Measurements from ENCODE around the gene AP1M1.
"Not testable (repeated sequence)": the region's sequence is repeated elsewhere in the genome, so short reads cannot be mapped to it uniquely, and the experiment has no call there.

- TF ChIP-seq CTCF, EP300 (IDR thresholded peaks at IDR 0.05): not testable (repeated sequence)
Observed at GRCh38 chr19:16285079-16285478, 87.4 kb downstream of the AP1M1 start.
